NCI-H345 treated with DMSO at 0.1 percent for 48 hours (cell line): ENCODE data around the gene ZNF789.
"Not testable (repeated sequence)": the region's sequence is repeated elsewhere in the genome, so short reads cannot be mapped to it uniquely, and the experiment has no call there.

Experiments
- DNase-seq: peaks from one replicate; lab custom pipeline; 2025; ENCODE audit not compliant: unreplicated experiment; lab: John Stamatoyannopoulos, UW

Gene ZNF789

DNA sequence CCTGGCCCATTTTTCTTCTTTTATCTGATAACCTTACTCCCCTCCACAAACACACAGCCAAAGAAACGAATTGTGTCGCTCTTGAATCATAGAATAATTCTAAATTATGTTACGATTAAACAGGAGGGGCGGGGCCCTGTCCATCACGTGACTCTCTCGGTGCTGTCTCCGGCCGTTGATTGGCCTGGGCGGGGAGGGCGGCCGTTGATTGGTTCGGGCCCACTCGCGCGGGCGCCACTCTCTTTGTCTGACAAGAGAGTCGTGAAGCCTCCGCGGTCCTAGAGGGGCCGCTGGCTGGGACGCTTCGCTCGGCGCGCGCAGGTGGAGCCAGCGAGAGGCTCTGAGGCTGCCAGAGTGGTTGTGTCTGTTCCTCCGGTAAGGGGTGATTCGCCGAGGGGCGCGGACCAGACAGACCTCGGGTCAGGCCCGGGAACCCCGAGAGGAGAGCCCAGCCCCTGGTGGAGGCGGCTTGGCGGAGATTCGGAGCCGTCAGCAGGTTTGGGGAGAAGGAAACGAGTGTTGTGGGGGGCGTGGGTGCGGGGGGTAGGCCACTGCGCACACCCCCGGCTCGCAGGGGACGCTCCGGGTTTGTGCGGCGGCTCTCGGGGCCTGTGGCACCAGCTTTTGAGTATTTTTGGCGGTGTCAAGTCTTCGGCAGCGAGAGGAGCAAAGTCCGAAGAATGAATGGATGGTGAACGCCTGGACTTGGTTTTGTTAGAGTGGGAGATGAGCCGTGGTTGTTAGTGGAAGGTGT, at the start of gene ZNF789:
ZNF789 (plus strand) TSS at position 330 of the 754 bp plus-strand sequence. CDS start 3,567 bp downstream, outside the sequence.
- peak; percentile 95 for DNase-seq

DNA sequence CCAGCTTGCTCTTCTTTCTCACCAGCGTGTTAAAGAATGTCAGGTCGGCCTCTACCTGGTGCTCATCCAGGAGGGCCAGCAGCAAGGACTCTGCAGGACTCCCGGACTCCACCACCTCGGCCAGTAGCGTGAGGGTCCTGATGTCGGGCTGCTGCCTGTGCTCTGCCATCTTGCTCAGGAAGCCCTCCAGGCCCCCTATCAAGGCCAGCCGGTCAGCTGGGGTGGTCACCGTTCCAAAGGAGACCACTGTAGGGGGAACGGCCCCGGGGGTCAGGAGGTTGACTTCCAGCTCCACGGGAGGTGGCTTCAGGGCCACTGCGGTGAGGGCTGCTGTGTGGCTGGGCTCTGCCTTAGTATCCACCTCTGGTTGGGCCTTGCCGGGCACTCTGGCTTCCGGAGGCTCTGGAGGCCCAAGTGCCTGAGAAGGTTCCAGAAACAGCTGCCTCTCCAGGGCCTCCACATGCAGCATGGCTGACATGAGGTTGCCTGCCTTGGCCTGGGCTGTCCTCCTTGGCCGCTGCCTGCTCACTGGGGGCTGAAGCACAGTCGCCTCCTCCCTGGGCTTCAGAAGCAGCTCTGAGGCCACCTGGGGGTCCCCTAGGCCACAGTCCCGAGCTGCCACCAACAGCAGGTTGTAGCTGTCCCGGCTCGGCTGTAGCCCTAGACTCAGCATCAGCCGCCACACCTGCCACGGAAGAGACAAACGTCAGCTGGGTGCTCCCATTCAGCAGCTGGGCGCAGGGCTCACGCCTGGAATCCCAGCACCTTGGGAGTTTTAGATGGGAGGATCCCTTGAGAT, 47.6 kb upstream of the ZNF789 start:
- DNase-seq, result no peak

DNA sequence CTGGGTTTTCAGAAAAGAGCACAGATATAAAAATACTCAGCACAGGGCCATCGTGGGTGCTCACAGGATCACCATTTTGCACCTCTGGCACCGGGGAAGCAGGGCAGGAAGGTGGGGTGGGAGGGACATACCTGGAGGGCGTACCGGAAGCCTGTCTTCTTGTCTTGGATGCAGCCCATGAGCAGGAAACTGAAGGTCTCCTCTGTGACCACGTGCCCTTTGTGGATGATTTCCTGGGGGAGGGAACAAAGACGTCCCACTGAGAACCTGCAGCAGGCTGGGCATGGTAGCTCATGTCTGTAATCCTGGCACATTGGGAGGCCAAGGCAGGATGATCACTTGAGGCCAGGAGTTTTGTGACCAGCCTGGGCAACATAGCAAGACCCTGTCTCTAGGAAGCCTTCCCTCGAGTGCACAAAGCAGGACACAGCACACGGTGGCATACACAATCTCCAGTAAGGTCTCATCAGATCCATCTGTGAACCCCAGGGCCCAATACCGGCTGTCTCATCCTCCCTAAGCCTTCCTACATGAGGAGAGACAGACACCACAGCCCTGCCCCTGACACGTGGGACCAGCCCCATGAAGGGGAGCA, 43.6 kb upstream of the ZNF789 start:
- no peak for DNase-seq

DNA sequence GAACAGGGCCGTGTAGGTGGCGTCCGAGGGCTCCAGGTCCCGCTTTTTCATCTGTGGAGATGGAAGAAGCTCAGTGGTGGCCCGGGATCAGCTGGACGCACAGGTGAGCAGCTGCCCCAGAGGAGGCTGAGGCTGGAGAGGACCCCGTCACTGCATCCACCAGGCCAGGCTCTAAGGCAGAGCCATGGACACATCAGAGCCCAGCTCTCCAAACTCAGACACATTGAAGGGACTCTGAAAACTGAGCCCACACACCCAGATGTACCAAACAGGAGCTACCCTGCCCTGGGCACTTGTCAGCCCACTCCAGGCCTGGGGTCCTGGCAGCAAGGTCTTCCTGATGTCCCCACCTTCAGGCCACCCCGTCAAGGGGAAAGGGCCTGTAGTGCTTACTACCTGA, 42.9 kb upstream of the ZNF789 start:
- DNase-seq, result no peak

DNA sequence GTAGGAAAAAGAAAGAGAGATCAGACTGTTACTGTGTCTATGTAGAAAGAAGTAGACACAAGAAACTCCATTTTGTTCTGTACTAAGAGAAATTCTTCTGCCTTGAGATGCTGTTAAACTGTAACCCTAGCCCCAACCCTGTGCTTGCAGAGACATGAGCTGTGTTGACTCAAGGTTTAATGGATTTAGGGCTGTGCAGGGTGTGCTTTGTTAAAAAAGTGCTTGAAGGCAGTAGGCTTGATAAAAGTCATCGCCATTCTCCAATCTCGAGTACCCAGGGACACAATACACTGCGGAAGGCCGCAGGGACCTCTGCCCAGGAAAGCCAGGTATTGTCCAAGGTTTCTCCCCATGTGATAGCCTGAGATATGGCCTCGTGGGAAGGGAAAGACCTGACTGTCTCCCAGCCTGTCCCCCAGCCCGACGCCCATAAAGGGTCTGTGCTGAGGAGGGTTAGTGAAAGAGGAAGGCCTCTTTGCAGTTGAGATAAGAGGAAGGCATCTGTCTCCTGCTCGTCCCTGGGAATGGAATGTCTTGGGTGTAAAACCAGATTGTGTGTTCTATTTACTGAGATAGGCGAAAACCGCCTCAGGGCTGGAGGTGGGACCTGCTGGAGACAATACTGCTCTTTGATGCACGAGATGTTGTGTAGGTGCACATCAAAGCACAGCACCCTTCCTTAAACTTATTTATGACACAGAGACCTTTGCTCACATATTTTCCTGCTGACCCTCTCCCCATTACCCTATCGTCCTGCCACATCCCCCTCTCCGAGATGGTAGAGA, 40.7 kb upstream of the ZNF789 start:
- DNase-seq, result not testable (repeated sequence)

DNA sequence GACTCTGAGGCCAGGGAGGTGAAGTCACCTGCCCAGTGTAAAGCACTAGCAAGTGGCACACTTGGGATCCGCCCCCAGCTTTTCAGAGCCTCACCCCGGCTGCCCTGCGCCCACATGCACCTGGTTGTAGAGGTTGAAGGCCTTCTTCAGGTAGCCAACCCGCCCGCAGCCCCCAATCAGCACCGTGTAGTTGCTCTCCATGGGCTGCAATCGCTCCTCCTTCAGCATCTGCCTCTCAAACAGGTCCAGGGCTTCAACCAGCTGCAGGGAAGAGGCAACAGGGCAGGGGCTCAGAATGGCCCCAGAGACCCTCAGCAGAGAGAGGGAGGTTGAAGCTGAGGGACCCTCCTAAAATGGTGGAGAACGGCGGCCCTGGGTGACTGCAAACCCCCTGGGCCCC, 39.5 kb upstream of the ZNF789 start:
- DNase-seq, result no peak

DNA sequence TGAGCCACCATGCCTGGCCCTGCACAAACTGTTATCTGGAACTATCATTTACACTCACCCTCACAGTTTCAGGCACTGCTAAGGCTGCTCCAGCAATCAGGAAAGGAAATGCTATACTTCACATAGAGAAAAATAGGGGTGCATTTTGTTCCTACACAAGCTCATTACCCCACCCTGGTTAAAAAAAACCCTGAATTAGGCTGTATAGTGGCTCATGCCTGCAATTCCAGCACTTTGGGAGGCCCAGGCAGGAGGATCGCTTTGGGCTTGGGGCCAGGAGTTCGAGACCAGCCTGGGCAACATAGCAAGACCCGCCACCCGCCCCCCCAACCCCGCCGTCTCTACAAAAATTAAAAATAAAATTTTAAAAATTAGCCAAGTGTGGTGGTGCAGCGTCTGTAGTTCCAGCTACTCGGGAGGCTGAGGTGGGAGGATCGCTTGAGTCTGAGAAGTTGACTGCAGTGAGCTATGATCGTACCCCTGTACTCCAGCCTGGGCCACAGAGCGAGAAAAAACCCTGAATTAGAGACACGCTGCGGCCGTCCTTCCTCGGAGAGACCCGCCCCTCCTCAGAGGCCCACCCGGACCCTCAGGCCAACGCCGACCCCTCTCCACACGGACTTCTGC, 34.6 kb upstream of the ZNF789 start:
- no peak for DNase-seq

DNA sequence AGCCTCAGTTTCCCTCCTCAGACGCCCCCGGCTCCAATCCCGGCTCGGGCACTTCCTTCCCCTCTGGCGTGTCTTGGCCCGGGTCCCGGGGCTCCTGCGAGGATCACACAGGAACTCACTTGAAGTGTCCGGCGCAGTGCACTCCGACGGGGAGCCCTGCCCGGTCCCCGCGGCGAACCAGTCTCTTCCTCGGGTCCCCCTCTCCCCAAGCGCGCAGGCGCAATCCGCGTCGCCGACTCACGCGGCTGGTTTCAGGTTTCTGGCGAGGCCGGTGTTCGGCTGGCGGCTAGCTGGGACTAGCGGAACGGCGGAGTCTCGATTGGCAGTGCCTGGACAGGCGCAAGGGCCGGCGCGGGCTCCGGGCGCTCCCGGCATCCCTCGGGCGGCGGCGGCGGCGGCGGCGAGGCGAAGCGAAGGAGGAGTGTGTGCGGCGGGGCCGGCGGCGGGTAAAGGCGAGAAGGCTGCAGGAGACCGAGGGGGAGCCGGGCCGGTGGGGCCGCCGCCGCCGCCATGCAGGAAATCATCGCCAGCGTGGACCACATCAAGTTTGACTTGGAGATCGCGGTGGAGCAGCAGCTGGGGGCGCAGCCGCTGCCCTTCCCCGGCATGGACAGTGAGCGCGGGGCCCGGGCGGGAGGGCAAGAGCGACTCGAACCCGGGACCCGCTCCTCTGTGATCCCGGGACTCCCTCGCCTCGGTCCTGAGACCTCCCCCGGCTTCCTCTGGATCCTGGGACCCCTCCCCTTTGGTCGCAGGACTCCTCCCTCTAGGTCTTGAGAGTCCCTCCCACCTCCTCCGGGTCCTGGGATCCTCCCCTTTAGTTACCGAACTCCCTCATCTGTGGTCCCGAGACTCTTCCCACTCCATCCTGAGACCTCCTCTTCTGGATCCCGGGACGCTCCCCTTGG, 33.9 kb upstream of the ZNF789 start, which contains the start of the genes CPSF4 and PTCD1:
CPSF4 (plus strand) TSS at position 371 of the 908 bp plus-strand sequence; CDS start at position 511, 140 bp downstream.
PTCD1 (minus strand) TSS at position 226 of the 908 bp plus-strand sequence. CDS start 3,556 bp downstream, outside the sequence.
- DNase-seq, result peak; percentile 82

DNA sequence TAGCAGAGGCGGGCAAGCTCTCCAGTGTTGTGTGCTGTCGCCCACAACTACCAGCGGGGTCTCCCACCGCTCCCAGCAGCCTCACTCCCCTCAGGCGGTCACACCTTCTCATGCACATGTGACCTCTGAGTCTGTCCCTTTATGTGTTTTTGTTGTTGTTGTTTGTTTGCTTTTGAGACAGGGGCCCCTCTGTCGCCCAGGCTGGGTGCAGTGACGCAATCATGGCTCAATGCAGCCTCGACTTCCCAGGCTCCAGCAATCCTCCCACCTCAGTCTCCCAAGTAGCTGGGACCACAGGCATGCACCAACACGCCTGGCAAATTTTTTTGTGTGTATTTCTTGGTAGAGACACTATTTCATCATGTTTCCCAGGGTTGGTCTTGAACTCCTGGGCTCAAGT, 32.5 kb upstream of the ZNF789 start:
- no peak for DNase-seq

DNA sequence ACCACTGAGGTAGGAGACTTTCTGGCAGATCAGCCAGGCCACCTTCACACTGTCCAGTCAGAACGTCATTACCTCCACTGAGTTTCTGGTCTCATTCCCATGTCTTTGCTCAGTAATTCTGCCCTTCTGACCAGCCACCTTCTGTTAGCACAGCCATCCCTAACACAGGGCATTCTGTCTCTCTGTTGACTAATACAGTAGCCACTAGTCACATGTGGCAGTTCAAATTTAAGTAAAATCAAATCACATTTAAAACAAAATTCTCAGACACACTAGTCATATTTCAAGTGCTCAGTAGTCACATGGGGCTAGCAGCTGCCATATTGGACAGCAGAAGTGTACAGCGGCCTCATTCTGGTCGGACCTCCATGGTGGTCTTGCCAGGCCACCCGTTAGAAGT, 26.6 kb upstream of the ZNF789 start:
- no peak for DNase-seq

DNA sequence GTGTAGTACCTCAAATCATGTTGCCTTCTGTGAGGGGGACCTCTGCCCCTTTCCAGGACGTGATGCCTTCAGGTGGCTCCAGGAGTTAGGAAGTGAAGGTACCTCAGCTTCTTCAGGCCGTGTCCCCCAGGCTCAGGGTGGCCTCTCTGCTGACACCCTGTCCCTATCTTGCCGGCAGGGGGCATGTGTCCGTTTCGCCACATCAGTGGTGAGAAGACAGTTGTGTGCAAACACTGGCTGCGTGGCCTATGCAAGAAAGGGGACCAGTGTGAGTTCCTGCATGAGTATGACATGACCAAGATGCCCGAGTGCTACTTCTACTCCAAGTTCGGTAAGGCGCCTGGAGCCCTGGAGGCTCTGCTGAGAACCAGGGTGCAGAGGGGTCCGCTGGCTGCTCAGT, 24.7 kb upstream of the ZNF789 start:
- no peak for DNase-seq

DNA sequence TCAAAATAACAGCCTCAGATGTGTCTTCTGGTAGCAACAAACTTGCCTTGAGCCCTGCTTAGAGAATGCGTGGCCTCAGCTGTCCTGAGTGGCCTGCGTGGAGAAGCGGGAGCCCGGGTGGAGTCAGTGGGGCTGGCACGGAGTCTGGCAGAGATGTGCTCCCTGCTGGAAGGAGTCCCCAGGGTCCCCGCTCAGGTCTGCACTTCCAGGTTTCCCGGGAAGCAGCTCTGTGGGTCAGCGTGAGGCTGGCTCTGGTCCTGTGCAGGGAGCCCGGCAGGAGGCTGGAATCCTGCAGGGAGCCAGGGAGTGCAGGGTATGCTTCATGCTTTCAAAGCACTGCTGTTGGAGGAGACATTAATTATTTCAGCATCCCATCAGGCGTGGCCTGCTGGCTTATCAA, 23.8 kb upstream of the ZNF789 start:
- DNase-seq, result no peak

DNA sequence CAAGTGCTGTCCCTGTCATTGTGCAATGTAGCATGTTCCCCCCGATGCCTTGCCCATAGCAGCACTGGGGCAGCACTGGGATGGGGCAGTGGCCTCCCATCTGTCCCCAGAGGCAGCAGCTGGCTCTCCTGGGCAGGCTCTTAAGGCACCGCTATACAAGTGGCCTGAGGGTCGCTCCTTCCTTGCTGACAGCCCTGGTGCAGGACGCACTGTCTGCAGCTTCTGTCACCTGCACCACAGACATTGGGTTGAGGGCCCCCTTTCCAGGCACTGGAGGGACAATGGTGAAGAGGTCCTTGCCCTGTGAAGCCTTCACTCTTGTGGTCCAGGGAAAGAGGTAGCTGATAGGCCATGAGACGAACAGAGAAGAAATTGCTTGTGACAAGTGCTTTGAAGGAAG, 23.4 kb upstream of the ZNF789 start:
- peak; percentile 31 for DNase-seq

DNA sequence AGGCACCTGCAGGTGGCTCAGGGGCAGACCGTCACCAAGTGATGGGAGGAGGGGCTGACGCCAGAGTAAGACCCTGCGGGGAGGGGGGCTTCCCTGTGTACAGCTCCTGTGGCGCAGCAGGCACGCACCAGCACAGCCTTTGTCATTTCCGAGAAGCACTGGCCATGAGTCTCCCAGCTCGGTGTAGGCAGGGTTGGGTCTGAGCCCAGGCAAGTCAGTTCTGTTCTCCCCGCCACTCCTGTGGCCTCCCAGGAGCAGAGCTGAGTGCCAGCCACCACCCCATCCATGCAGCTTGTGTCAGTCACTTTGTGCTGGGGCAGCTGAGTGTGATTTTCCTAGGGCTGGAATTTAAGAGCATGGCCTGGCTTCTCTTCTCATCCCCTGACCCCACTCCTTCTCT, 20.8 kb upstream of the ZNF789 start:
- DNase-seq, result no peak

DNA sequence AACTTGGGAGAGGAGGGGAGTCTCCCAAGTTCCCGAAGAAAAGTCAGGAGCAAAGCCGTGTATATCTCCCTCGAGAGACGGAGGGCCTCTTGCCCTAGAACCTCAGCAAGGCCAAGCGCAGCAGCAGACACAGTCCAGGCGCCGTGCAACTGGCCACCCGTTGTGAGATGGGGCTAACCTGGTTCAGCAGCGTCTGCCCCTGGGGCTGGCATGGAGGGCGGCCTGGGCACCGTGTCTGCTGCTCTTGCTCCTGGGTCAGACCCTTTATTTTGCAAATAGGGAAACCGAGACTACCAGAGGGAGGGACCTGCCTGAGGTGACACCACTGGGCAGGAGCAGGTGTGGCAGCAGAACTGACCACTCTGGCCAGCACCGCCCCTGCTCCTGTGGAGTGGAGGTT, 20.1 kb upstream of the ZNF789 start:
- DNase-seq, result no peak

DNA sequence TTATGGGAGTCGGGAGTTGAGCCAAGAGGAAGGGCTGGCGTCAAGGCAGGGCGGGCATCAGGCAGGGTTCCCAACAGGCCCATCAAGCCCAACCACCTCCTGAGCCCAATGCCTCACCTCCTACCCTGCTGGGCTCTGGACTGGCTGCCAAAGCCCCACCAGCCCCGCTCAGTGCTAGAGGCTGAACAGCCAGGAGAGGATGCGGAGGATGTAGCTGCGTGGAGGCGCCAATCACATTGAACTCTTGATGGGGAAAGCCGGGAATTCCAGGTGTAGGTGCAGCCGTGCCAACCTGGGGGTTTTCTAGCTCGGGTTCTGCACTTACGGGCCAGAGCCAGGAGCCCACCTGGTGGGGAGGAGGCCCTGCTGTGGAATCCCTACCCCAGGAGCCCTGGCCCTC, 19.6 kb upstream of the ZNF789 start:
- DNase-seq, result no peak

DNA sequence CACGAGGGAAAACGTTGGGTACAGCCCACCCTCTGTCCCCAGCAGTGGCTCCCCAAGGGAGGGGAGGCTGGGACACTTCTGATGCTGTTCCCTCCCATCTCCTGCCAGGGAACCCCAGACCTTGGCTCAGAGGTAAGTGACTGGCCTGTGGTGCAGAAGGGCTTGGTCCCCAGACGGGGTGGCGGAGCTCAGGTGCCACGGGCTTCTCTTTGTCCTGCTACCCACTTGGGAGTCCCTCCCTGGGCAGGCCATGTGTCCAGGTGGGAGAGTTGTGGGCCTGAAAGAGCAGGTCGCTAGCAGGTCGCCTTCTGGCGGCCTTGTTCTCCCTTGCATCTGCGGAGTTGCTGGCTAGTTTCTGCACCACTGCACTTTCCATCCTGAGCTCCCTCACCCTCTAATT, 16.8 kb upstream of the ZNF789 start:
- no peak for DNase-seq

DNA sequence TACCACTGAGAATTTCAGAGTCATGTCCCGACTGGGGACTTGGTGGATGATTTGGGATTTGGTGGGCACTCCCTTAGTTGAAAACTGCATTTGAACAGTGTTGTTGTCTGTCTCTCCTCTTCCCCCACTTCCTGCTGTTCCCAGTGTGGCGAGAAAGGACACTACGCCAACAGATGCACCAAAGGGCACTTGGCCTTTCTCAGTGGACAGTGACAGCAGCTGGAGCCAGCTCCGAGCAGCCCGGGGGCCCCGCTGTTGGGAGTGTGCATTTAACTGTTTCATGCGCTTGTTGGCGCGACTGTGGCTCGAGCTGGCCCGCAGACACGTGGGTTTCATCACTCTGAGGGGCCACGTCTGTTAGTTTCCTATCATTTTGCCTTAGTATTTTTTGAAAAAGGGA, 16.4 kb upstream of the ZNF789 start:
- no peak for DNase-seq

DNA sequence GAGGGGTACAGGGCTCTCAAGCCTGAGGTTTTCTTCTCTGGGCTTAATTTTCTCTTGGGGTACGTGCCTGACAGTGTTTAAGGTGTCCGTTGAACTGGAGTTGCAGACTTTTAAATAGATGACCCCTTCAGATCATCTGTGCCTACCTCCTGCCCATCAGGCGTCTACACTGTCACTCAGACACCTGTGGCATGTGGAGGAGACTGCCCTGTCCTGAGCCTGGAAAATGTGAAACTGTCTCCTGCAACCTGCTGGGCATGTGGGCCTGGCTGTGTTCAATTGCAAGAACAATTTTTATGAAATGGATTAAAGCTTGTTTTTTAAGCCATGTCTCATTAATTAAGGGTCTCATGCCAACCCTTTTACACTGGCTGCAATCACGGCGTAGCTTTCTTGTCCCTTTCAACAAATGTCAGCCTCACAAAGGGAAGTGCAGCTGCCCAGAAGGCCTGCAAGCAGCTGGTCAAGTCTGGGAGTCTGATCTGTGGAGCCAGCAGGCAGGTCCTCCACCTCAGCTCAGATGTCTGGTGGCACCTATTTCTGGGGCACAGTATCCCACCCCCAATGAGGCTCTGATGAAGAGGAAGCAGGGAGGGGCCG, 15.5 kb upstream of the ZNF789 start:
- no peak for DNase-seq
